Urinary bladder (tissue), 4 donors: ENCODE data around the gene CPD. TPM values are rescaled to one million over a fixed set of nuclear protein-coding genes. Genes with fewer than 3 reads are reported as not detected.
A peak's percentile ranks its signal among the peaks of the same experiment; 100 is the strongest.

Experiments used
- DNase-seq: peaks from one replicate; pipeline ENCODE4 v3.0.0-alpha.2; 2015; ENCODE audit errors: extremely low spot score
- H3K27ac ChIP-seq: one replicate; pipeline ENCODE4 v1.5.1; 2013; ENCODE audit warnings: low read depth, mild to moderate bottlenecking, moderate library complexity
- H3K36me3 ChIP-seq: one replicate; pipeline ENCODE4 v1.6.1; 2013; ENCODE audit warnings: mild to moderate bottlenecking, moderate library complexity; ENCODE audit not compliant: insufficient read depth
- H3K4me1 ChIP-seq: one replicate; pipeline ENCODE4 v1.6.1; 2013; ENCODE audit warnings: mild to moderate bottlenecking, moderate library complexity; ENCODE audit not compliant: insufficient read depth
- H3K4me3 ChIP-seq: one replicate; pipeline ENCODE4 v1.5.1; 2013; ENCODE audit warnings: low read depth, low read length
- WGBS: extraction: QIAGEN DNeasy Blood & Tissue Kit; methylation state at CpG from one replicate; pipeline ENCODE4 v1.1.7; 2013; 5-methylcytosine and 5-hydroxymethylcytosine counted together
- polyA plus RNA-seq: library from polyadenylated mRNA; stranded (reverse); fragments of 200-250 nt; gene quantifications from one replicate; pipeline ENCODE4 v1.2.3, GENCODE V29; 2013
- total RNA-seq: library from RNA; depleted of rRNA; stranded (reverse); fragments of >200 nt; gene quantifications from one replicate; pipeline ENCODE4 v1.2.3, GENCODE V29; 2014
- donor health status: healthy with polysubstance abuse.
- donor health status: healthy.

CPD gene
- total and polyA plus RNA-seq, 2 donors, result 14.0 to 101 TPM

GRCh38 chr17:30363715-30364202 lies 15.0 kb upstream of the CPD start:
- H3K27ac ChIP-seq, result no peak overlapping the region
- no peak for DNase-seq
- H3K4me3 ChIP-seq, result no peak overlapping the region
- no peaks in the 10 kb centered on the region for H3K4me1 ChIP-seq
- H3K36me3 ChIP-seq, result no peaks in the 10 kb centered on the region
- whole genome bisulfite sequencing, result 25% methylated on average over 1 of the region's 1 CpG

GRCh38 chr17:30366536-30366935 lies 12.2 kb upstream of the CPD start:
- Histone ChIP-seq H3K27ac (no peak overlapping the region), H3K36me3 (no peaks in the 10 kb centered on the region), H3K4me3 (no peak overlapping the region), H3K4me1 (no peaks in the 10 kb centered on the region)
- no peak for DNase-seq
- WGBS, result 66% methylated on average over 3 of the region's 3 CpGs

GRCh38 chr17:30368912-30369720 lies 9.6 kb upstream of the CPD start:
- Histone ChIP-seq H3K27ac (no peak overlapping the region), H3K36me3 (no peaks in the 10 kb centered on the region), H3K4me1 (no peaks in the 10 kb centered on the region), H3K4me3 (no peak overlapping the region)
- WGBS, result 58% methylated on average over 13 of the region's 13 CpGs
- DNase-seq, result no peak

GRCh38 chr17:30369995-30370394 lies 8.7 kb upstream of the CPD start:
- Histone ChIP-seq H3K27ac (no peak overlapping the region), H3K4me1 (no peaks in the 10 kb centered on the region), H3K4me3 (no peak overlapping the region), H3K36me3 (no peaks in the 10 kb centered on the region)
- DNase-seq, result no peak

- Histone ChIP-seq H3K36me3 (no peaks in the 10 kb centered on the region), H3K27ac (no peak overlapping the region), H3K4me3 (no peak overlapping the region), H3K4me1 (no peaks in the 10 kb centered on the region)
- 78% methylated on average over 2 of the region's 2 CpGs for WGBS
- no peak for DNase-seq
Observed at GRCh38 chr17:30372755-30373154, 6.0 kb upstream of the CPD start.

- Histone ChIP-seq H3K27ac (no peak overlapping the region), H3K4me3 (no peak overlapping the region), H3K4me1 (no peaks in the 10 kb centered on the region), H3K36me3 (no peaks in the 10 kb centered on the region)
- no peak for DNase-seq
- 99% methylated on average over 1 of the region's 1 CpG for WGBS
Observed at GRCh38 chr17:30375661-30376060, 3.1 kb upstream of the CPD start.

- peaks cover 2% of the 10 kb centered on the region for H3K4me1 ChIP-seq
- 54% methylated on average over 12 of the region's 12 CpGs for WGBS
- H3K4me3 ChIP-seq, result no peak overlapping the region
- H3K27ac ChIP-seq, result no peak overlapping the region
- no peaks in the 10 kb centered on the region for H3K36me3 ChIP-seq
- peak; percentile 71 for DNase-seq
Observed at GRCh38 chr17:30376621-30377452, 1.9 kb upstream of the CPD start.

GRCh38 chr17:30377574-30378240 lies 1.0 kb upstream of the CPD start:
- Histone ChIP-seq H3K4me3 (peak overlapping the region; percentile 96), H3K27ac (peak overlapping the region; percentile 78), H3K36me3 (no peaks in the 10 kb centered on the region), H3K4me1 (peaks cover 2% of the 10 kb centered on the region)
- WGBS, result 71% methylated on average over 11 of the region's 11 CpGs
- no peak for DNase-seq

- Histone ChIP-seq H3K4me1 (peaks cover 2% of the 10 kb centered on the region), H3K27ac (peak overlapping the region; percentile 78), H3K4me3 (peak overlapping the region; percentile 96), H3K36me3 (no peaks in the 10 kb centered on the region)
- WGBS, result 3% methylated on average over 31 of the region's 31 CpGs
- DNase-seq, result no peak
Observed at GRCh38 chr17:30378241-30378824, 394 bp upstream of the CPD start.

GRCh38 chr17:30379303-30379902 lies 676 bp downstream of the CPD start:
- no peaks in the 10 kb centered on the region for H3K36me3 ChIP-seq
- H3K4me3 ChIP-seq, result peak overlapping the region; percentile 96
- under 1% methylated on average over 68 of the region's 68 CpGs for WGBS
- H3K4me1 ChIP-seq, result peaks cover 2% of the 10 kb centered on the region
- peak overlapping the region; percentile 90 for H3K27ac ChIP-seq
- DNase-seq, result no peak

- no peak for DNase-seq
- Histone ChIP-seq H3K4me1 (peaks cover 2% of the 10 kb centered on the region), H3K27ac (no peak overlapping the region), H3K36me3 (no peaks in the 10 kb centered on the region), H3K4me3 (peak overlapping the region; percentile 96)
- WGBS, result 11% methylated on average over 5 of the region's 5 CpGs
Observed at GRCh38 chr17:30379903-30380381, 1.2 kb downstream of the CPD start.

GRCh38 chr17:30380643-30381339 lies 2.1 kb downstream of the CPD start:
- Histone ChIP-seq H3K4me1 (peaks cover 2% of the 10 kb centered on the region), H3K36me3 (no peaks in the 10 kb centered on the region), H3K4me3 (peak overlapping the region; percentile 96), H3K27ac (no peak overlapping the region)
- WGBS, result 54% methylated on average over 7 of the region's 7 CpGs
- DNase-seq, result no peak
